H9 (cell line): ENCODE measurements around the gene IL15RA. TPM values are rescaled to one million over a fixed set of nuclear protein-coding genes. Genes with fewer than 3 reads are reported as not detected.

Source experiments
- DNase-seq: peaks from one replicate; pipeline ENCODE4 v3.0.0-alpha.2; 2017
- H2AFZ ChIP-seq: one replicate; pipeline ENCODE4 v1.6.1; 2013; ENCODE audit warnings: mild to moderate bottlenecking, low read length, control low read depth, moderate library complexity
- H2AK5ac ChIP-seq: 2 replicates; pipeline ENCODE4 v1.6.1; 2013; ENCODE audit warnings: low read length, control low read depth, mixed read lengths; ENCODE audit not compliant: insufficient read length
- H2BK120ac ChIP-seq: one replicate; pipeline ENCODE4 v1.6.1; 2013; ENCODE audit warnings: low read depth, mild to moderate bottlenecking, low read length, control low read depth, inconsistent platforms; ENCODE audit not compliant: poor library complexity, severe bottlenecking
- H2BK12ac ChIP-seq: 2 replicates; pipeline ENCODE4 v1.6.1; 2013; ENCODE audit warnings: low read length, control low read depth, mixed read lengths, low read depth; ENCODE audit not compliant: insufficient read length
- H2BK15ac ChIP-seq: 2 replicates; pipeline ENCODE4 v1.6.1; 2013; ENCODE audit warnings: low read depth, low read length, control low read depth
- H2BK20ac ChIP-seq: one replicate; pipeline ENCODE4 v1.6.1; 2013; ENCODE audit warnings: low read depth, mild to moderate bottlenecking, low read length, control low read depth, inconsistent platforms; ENCODE audit not compliant: poor library complexity, severe bottlenecking
- H2BK5ac ChIP-seq: 2 replicates; pipeline ENCODE4 v1.6.1; 2013; ENCODE audit warnings: low read length, control low read depth, mixed read lengths; ENCODE audit not compliant: insufficient read length
- H3K14ac ChIP-seq: 2 replicates; pipeline ENCODE4 v1.6.1; 2013; ENCODE audit warnings: low read length, control low read depth; ENCODE audit not compliant: insufficient read depth
- H3K18ac ChIP-seq: 2 replicates; pipeline ENCODE4 v1.6.1; 2013; ENCODE audit warnings: low read depth, mild to moderate bottlenecking, mixed read lengths, low read length, control low read depth; ENCODE audit not compliant: insufficient read length
- H3K23ac ChIP-seq: 2 replicates; pipeline ENCODE4 v1.6.1; 2013; ENCODE audit warnings: low read length, control low read depth, mixed read lengths, low read depth; ENCODE audit not compliant: insufficient read length
- H3K23me2 ChIP-seq: 2 replicates; pipeline ENCODE4 v1.6.1; 2013; ENCODE audit warnings: low read depth, mild to moderate bottlenecking, mixed read lengths, low read length, control low read depth; ENCODE audit not compliant: insufficient read length, poor library complexity, severe bottlenecking
- H3K27ac ChIP-seq: 2 replicates; pipeline ENCODE4 v1.5.1; 2013; ENCODE audit warnings: low read length, control low read depth, mixed read lengths, low read depth; ENCODE audit not compliant: insufficient read length
- H3K27me3 ChIP-seq: 2 replicates; pipeline ENCODE4 v1.6.1; 2013; ENCODE audit warnings: low read length, control low read depth, inconsistent platforms; ENCODE audit not compliant: insufficient read depth
- H3K4ac ChIP-seq: 2 replicates; pipeline ENCODE4 v1.6.1; 2013; ENCODE audit warnings: low read depth, mild to moderate bottlenecking, control low read depth, inconsistent platforms, low read length, moderate library complexity
- H3K4me1 ChIP-seq: 2 replicates; pipeline ENCODE4 v1.6.1; 2013; ENCODE audit warnings: low read length, control low read depth, inconsistent platforms; ENCODE audit not compliant: insufficient read depth
- H3K4me2 ChIP-seq: 2 replicates; pipeline ENCODE4 v1.6.1; 2013; ENCODE audit warnings: low read length, control low read depth, mixed read lengths; ENCODE audit not compliant: insufficient read length, insufficient read depth
- H3K56ac ChIP-seq: 2 replicates; pipeline ENCODE4 v1.6.1; 2013; ENCODE audit warnings: low read depth, mild to moderate bottlenecking, mixed read lengths, low read length, control low read depth; ENCODE audit not compliant: insufficient read length
- H3K79me1 ChIP-seq: 2 replicates; pipeline ENCODE4 v1.6.1; 2013; ENCODE audit warnings: low read depth, mild to moderate bottlenecking, moderate library complexity, low read length, control low read depth, inconsistent platforms; ENCODE audit not compliant: insufficient read depth, poor library complexity, severe bottlenecking
- H3K79me2 ChIP-seq: 2 replicates; pipeline ENCODE4 v1.6.1; 2013; ENCODE audit warnings: low read length, control low read depth, inconsistent platforms; ENCODE audit not compliant: insufficient read depth
- H3K9ac ChIP-seq: 2 replicates; pipeline ENCODE4 v1.6.1; 2013; ENCODE audit warnings: low read length, control low read depth, mixed read lengths; ENCODE audit not compliant: insufficient read length; ENCODE audit errors: extremely low read depth
- H3K9me3 ChIP-seq: one replicate; pipeline ENCODE4 v1.6.1; 2013; ENCODE audit warnings: low read depth, low read length, inconsistent platforms; ENCODE audit not compliant: control insufficient read depth
- H3T11ph ChIP-seq: one replicate; pipeline ENCODE4 v1.6.1; 2013; ENCODE audit warnings: mild to moderate bottlenecking, low read length, control low read depth, inconsistent platforms
- H4K20me1 ChIP-seq: one replicate; pipeline ENCODE4 v1.6.1; 2013; ENCODE audit not compliant: control insufficient read depth, insufficient read length, insufficient read depth
- H4K5ac ChIP-seq: 2 replicates; pipeline ENCODE4 v1.6.1; 2013; ENCODE audit warnings: low read depth, mild to moderate bottlenecking, mixed read lengths, low read length, control low read depth; ENCODE audit not compliant: insufficient read length
- H4K8ac ChIP-seq: replicated peaks from 2 replicates; pipeline ENCODE4 v1.6.1; 2013; ENCODE audit warnings: low read length, control low read depth, mixed read lengths, low read depth; ENCODE audit not compliant: insufficient read length
- H4K91ac ChIP-seq: 2 replicates; pipeline ENCODE4 v1.6.1; 2013; ENCODE audit warnings: low read depth, mild to moderate bottlenecking, moderate library complexity, mixed read lengths, low read length, control low read depth; ENCODE audit not compliant: insufficient read length
- H3K27ac Mint-ChIP-seq, 3 experiments: 2 replicates in 2 of 3; 3 replicates in 1 of 3; pipeline ENCODE4 v1.8.0; 2020 to 2021; ENCODE audit warnings: mixed read lengths in 3 of 3, mild to moderate bottlenecking in 1 of 3, moderate library complexity in 1 of 3
- H3K27me3 Mint-ChIP-seq: 2 replicates; pipeline ENCODE4 v1.8.0; 2021; ENCODE audit warnings: low read depth, mild to moderate bottlenecking, moderate library complexity, mixed read lengths
- H3K36me3 Mint-ChIP-seq, 3 experiments: 2 replicates in 2 of 3; 3 replicates in 1 of 3; pipeline ENCODE4 v1.8.0; 2020 to 2021; ENCODE audit warnings: low read depth in 3 of 3, mixed read lengths in 3 of 3; ENCODE audit not compliant: insufficient read depth in 1 of 3
- H3K4me1 Mint-ChIP-seq, 2 experiments: 2 replicates each; pipeline ENCODE4 v1.8.0; 2020; ENCODE audit warnings: mixed read lengths in 2 of 2
- H3K4me3 Mint-ChIP-seq, 2 experiments: 2 replicates in 1 of 2; 3 replicates in 1 of 2; pipeline ENCODE4 v1.8.0; 2020 to 2021; ENCODE audit warnings: mild to moderate bottlenecking in 2 of 2, mixed read lengths in 2 of 2, moderate library complexity in 1 of 2
- H3K9me3 Mint-ChIP-seq, 2 experiments: 2 replicates in 1 of 2; 3 replicates in 1 of 2; pipeline ENCODE4 v1.8.0; 2020; ENCODE audit warnings: mild to moderate bottlenecking in 2 of 2, mixed read lengths in 2 of 2, moderate library complexity in 1 of 2
- WGBS: extraction: QIAGEN DNeasy Blood & Tissue Kit; methylation state at CpG from one replicate; pipeline ENCODE4 v1.1.7; 2013; ENCODE audit warnings: missing lambda C conversion rate, low lambda C conversion rate, mixed read lengths; ENCODE audit not compliant: insufficient read length; ENCODE audit errors: extremely low coverage; 5-methylcytosine and 5-hydroxymethylcytosine counted together
- total RNA-seq: library from RNA; stranded (reverse); gene quantifications from 2 replicates; pipeline ENCODE4 v1.2.1, GENCODE V29; 2021
- TF ChIP-seq, protein P1 (sequence below): fragments of 200-600 bp; sonication (generic); conservative IDR thresholded peaks from 3 replicates; pipeline ENCODE4 v1.8.0; 2021; ENCODE audit warnings: antibody characterized with exemption, mild to moderate bottlenecking

IL15RA gene
- total RNA-seq, 1 experiment from 2014 or later: 0.31 TPM

DNA sequence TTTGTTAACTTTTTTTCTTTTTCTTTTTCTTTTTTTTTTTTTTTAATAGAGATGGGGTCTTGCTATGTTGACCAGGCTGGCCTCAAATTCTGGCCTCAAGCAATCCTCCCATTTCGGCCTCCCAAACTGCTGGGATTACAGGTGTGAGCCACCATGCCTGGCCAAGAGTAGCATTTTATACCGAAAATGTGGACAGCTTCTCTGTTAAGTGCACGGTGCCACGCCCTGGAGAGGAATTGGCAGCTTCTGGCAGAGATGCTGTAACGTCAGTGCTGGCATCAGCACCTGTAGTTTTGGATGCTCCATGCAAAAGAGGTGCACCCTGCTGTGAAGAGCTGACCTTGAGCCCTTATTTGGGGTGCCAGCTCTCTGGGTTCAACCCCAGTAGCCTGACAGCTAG, 18.2 kb downstream of the IL15RA start:
- H3K4me3 Mint-ChIP-seq: no peak overlapping the region
- TF ChIP-seq, protein P1, sequence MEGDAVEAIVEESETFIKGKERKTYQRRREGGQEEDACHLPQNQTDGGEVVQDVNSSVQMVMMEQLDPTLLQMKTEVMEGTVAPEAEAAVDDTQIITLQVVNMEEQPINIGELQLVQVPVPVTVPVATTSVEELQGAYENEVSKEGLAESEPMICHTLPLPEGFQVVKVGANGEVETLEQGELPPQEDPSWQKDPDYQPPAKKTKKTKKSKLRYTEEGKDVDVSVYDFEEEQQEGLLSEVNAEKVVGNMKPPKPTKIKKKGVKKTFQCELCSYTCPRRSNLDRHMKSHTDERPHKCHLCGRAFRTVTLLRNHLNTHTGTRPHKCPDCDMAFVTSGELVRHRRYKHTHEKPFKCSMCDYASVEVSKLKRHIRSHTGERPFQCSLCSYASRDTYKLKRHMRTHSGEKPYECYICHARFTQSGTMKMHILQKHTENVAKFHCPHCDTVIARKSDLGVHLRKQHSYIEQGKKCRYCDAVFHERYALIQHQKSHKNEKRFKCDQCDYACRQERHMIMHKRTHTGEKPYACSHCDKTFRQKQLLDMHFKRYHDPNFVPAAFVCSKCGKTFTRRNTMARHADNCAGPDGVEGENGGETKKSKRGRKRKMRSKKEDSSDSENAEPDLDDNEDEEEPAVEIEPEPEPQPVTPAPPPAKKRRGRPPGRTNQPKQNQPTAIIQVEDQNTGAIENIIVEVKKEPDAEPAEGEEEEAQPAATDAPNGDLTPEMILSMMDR: no peak
- no peak overlapping the region for H2BK15ac ChIP-seq
- H3K27me3 Mint-ChIP-seq: no peaks in the 10 kb centered on the region
- no peaks in the 10 kb centered on the region for H3K79me1 ChIP-seq
- no peak overlapping the region for H2BK120ac ChIP-seq
- H3K4me1 ChIP-seq: no peaks in the 10 kb centered on the region; the same call in 1 of the 2 replicates
- H2AK5ac ChIP-seq: no peak overlapping the region
- H3K27ac ChIP-seq: no peak overlapping the region
- no peak overlapping the region for H3K18ac ChIP-seq
- WGBS: no CpG with 5 or more reads among the region's 5 CpGs
- no peak overlapping the region for H3T11ph ChIP-seq
- no peak overlapping the region for H4K5ac ChIP-seq
- H4K20me1 ChIP-seq: no peaks in the 10 kb centered on the region
- H3K56ac ChIP-seq: no peak overlapping the region
- no peaks in the 10 kb centered on the region for H3K9me3 Mint-ChIP-seq
- H3K9ac ChIP-seq: no peak overlapping the region
- H2AFZ ChIP-seq: no peak overlapping the region
- H4K91ac ChIP-seq: no peak overlapping the region
- no peak overlapping the region for H2BK5ac ChIP-seq
- H3K23me2 ChIP-seq: no peaks in the 10 kb centered on the region
- H3K14ac ChIP-seq: no peak overlapping the region
- H3K4me2 ChIP-seq: no peak overlapping the region
- no peak overlapping the region for H3K23ac ChIP-seq
- DNase-seq: peak; percentile 20
- no peak overlapping the region for H3K4ac ChIP-seq
- no peaks in the 10 kb centered on the region for H3K27me3 ChIP-seq
- H3K4me1 Mint-ChIP-seq: peaks cover 3 to 5% of the 10 kb centered on the region in 2 experiments; a peak in 2 of 4 replicates
- H3K27ac Mint-ChIP-seq: no peak overlapping the region
- no peak overlapping the region for H4K8ac ChIP-seq
- no peaks in the 10 kb centered on the region for H3K9me3 ChIP-seq
- no peak overlapping the region for H2BK20ac ChIP-seq
- no peaks in the 10 kb centered on the region for H3K36me3 Mint-ChIP-seq
- no peaks in the 10 kb centered on the region for H3K79me2 ChIP-seq
- H2BK12ac ChIP-seq: no peak overlapping the region
